ENCODE measurements around the gene CDK5RAP2.

Gene CDK5RAP2

DNA sequence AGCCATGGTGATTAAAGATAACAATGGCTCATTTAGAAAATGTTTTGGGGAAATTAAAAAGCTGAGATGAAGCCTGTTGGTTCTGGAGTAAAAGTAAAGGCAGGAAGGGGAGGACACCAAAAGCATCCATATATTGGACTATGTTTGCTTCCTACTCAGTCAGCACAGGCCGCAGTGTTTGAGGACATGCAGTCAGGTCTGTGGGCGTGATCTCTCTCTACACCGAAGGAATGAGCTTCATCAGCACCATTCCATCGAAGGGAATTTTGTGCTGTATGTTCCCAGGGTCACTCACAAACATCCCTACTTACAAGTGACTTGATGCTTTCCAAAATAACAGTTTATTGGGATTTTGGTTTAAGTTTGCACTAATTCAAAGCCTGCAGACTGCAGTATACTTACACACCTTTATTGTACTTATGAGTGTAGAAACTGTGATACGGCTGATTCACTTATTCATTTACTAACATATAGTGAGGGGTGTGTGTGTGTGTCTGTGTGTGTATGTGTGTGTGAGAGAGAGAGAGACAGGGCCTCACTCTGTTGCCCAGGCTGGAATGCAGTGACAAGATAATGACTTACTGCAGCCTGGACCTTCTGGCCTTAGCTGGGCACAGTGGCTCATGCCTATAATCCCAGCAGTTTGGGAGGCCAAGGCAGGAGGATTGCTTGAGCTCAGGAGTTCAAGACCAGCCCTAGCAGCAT is 13.4 kb upstream of the CDK5RAP2 start:
- DNase-seq (ENCODE audit: low read depth, low spot score) = no peak
- no peak overlapping the region for H3K4me3 ChIP-seq (ENCODE audit: low read length)

DNA sequence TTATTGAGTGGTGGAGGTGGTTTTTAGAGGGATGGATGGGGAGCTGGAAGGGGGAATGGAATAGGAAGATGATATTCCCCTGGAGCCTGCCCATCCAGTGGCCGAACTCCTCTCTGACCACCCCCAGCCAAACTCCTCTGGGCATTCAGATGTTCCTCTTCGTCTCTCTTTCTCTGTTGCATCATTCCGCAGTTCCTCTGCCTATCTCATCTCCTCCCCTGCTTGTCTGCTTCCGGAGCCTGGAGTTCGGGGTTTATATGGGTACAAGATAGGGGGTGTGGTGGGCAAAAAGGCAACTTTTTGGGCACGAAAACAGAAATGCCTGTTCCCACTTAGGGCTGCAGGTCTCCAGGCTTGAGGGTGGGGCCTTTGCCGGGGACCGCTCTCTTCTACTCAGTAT is 12.2 kb upstream of the CDK5RAP2 start:
- H3K4me3 ChIP-seq (ENCODE audit: low read length) = no peak overlapping the region
- no peak for DNase-seq (ENCODE audit: low read depth, low spot score)

DNA sequence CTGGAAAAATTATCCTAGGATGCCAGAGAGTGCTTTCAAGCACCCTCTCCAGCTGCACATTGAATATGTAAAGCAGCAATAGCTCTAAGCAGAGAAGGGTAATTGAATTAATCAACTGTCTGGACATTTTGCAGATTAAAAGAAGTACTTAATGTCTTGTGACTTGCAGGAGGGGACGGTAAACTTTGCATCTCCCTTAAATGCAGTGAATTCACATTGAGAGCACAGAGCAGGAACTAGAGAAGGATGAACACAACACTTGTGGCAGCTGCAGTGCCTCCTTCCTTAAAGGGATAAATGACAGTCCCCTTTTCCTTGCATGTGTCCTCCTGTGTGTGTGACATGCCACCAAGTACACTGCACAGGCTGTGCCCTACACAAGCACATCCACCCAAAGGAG is 7.4 kb upstream of the CDK5RAP2 start:
- no peak overlapping the region for H3K4me3 ChIP-seq (ENCODE audit: low read length)
- no peak for DNase-seq (ENCODE audit: low read depth, low spot score)

DNA sequence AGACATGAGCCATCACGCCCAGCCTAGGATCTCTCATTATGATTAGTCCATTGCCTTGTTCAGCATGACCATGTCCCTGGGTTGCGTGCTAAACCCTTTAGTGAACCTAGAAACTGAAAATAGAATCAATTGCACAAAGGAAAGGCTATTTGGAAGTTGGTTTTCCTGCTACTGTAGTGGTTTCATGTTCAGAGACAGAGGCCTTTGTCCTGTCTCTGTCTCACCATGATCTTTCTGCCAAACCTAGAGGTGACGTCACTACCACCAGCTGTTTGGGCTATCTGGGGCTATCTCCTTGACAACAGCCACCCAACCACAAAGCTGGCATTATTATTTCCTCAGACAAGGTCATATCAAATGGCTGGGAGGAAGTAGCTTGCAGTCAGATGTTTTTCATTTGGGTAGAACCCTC is 4.0 kb upstream of the CDK5RAP2 start:
- no peak overlapping the region for H3K4me3 ChIP-seq (ENCODE audit: low read length)
- peak; percentile 71 for DNase-seq (ENCODE audit: low read depth, low spot score)

DNA sequence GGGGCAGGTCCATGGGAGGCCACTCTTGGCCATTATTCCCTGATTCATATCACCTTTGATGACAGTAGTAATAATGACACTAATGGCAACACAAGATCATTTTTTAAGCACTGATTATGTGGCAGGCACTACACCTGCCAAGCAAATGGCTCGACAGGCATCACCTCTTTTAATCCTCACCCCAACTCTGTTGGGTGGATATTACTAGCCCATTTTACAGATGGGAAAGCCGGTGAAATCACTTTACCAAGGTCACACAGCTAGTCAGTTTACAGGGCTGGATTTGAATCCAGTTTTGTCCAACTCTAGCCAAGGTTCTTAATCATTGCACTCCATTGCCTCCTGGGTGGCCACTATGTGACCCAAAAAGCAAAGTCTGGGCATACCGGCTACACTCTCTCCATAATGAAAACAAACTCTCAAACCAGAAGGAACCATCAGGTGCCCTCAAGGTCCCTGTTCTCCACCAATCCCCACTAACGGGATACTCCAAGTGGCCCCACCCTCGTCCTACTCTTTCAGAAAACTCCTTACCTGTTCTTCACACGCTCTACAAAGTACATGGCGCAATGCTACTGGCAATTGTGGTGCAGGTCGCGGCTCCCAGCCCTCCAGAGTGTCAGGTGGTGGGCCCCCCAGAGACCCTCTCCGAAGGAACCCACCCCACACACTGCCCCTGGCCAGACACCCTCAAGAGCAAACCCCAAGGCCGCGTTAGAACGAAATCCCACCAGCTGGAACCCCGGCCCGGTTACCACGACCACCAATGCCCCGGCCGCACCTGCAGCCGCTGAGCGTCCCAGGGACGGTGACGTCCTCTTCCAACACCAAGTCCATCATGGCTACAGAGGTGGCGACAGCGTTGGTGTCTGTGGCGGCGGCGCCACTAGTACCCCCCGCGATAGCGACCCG is 572 bp downstream of the CDK5RAP2 start:
- DNase-seq (ENCODE audit: low read depth, low spot score) = no peak
- peak overlapping the region; percentile 98 for H3K4me3 ChIP-seq (ENCODE audit: low read length)

DNA sequence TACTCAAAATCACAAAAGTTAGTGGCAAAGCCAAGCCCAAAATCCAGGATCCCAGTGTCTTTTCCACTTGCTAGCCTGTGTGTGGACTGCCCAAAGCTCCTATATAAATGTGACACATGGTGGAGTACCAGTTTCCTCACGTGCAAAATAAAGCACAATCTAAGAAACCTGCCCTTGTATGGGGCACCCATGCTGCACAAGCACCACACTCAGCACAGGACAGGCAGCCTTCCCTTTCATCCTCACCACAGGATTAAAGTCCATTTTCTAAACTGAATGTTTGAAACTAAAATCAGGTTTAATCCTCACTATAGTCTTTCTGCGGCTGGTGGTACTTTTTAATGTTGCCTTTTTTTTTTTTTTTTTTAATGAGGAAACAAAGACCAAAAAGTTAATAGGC is 5.5 kb downstream of the CDK5RAP2 start:
- no peak overlapping the region for H3K4me3 ChIP-seq (ENCODE audit: low read length)
- DNase-seq (ENCODE audit: low read depth, low spot score) = no peak

DNA sequence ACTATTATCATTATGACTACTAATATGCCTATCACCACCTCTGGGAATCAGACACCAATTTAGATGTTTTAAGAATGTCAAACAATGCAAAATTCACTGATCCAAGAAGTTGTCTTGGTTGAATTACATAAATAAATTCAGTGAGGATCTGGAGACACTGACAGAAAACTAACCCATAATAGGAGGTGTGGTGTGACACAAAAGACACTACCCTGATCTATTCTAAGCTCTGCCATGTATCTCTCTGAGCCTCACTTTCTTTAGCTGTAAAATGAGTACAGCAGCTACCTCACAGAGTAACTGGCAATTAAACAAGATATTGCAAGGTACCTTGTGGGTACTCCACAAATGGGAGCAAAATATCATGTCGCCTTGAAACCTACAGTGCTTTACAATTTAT is 7.5 kb downstream of the CDK5RAP2 start:
- H3K4me3 ChIP-seq (ENCODE audit: low read length) = no peak overlapping the region
- no peak for DNase-seq (ENCODE audit: low read depth, low spot score)

DNA sequence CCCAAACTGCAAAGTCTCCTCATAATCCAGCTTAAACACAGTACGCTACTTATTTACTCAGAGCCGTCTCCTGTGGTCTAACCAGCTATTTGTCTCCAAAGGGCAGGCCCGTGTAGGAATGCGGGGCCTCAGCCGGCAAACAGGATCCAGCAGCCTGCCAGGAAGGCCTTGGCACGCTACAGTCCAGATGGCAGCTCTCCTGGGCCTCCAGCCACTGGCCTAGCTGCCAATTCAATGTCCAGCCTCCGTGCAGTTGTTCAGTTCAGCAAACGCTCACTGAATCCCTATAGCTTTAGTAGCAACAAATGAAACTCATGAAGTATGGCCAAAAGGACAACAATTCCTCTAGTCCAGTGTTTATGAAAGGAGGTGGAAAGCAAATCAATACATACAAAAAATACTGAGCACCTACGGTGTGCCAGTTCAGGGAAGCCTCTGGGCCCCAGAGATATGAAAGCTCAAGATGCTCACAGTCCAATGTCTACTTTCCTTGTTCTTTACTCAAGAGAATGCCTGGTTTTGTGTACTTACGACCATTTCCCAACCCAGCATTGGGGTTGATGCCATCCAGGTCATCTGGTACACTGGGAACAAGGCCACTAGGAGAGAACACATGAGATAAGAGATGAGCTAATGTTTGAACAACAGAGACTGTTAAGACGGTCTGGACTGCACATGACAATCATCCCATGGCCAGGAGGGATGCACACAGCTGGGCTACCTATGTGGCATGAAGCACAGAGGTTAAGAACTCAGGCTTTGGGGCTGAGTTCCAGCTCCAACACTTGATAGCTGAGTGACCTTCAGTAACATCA is 8.3 kb downstream of the CDK5RAP2 start:
- no peak for DNase-seq (ENCODE audit: low read depth, low spot score)
- H3K4me3 ChIP-seq (ENCODE audit: low read length) = no peak overlapping the region

DNA sequence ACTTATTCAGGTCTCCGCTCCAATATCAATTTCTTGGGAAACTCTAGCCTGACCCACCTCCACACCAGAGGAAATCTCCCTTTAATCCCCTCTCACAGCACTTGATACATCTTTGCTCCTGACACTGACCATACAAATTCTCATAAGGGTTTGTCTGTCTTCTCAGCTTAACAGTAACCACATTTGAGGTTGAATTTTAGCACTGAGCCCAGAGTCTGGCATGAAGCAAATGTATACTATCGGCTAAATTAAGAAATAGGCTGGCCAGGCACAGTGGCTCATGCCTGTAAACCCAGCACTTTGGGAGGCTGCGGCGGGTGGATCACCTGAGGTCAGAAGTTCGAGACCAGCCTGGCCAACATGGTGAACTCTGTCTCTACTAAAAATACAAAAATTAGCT is 9.7 kb downstream of the CDK5RAP2 start:
- no peak for DNase-seq (ENCODE audit: low read depth, low spot score)
- H3K4me3 ChIP-seq (ENCODE audit: low read length) = no peak overlapping the region

DNA sequence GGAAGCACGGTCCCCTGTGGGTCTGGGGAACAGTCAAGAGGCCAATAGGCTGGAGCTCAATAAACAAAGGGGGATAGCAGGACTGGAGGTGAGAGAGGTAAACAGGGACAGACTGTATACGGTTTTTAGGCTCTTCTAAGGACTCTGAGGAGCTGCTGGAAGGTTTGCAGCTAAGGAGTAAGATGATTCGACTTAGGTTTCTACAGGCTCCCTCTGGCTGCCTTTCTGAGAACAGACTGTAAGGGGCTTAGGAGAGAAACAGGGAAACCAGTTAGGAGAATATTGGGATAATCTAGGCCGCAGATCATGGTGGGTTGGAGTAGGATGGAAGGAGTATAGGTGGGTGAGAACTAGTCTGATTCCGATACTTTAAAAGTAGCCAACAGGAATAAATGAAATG is 10.4 kb downstream of the CDK5RAP2 start:
- H3K4me3 ChIP-seq (ENCODE audit: low read length) = no peak overlapping the region
- DNase-seq (ENCODE audit: low read depth, low spot score) = no peak

DNA sequence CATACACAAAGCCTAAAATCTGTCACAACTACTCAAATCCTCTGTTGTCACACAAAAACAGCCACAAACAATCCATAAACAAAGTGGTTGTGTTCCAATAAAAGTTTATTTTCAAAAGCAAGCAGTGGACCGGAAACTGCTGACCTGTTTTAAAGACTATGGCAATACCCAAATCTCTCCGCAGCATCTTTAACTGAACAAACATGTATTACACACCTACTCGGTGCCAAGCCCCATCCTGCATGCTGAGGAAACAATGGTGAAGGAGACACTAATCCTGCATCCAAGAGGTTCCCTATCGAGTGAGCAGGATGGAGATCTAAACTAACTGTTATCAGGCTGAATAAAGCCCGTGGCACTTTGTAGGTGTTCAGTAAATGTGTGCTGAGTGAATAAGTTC is 11.2 kb downstream of the CDK5RAP2 start:
- DNase-seq (ENCODE audit: low read depth, low spot score) = no peak
- no peak overlapping the region for H3K4me3 ChIP-seq (ENCODE audit: low read length)

DNA sequence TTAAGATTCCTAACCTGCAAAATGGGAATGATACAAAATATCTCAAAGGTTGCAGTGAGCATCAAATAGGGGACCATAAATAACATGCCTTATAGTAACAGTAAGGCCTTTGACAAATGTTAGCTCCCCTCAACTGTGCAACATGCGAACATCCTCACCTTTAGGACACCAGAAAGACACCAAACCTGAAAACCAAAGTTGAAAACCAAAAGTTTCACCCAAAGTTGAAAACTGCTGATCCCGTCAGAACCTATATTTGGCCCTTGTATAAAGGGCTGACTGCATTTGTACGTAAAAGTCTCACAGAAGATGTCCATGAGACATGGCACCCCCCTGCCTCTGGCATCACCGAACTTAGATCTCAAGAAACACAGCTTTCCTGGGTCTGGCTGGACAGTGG is 12.1 kb downstream of the CDK5RAP2 start:
- no peak overlapping the region for H3K4me3 ChIP-seq (ENCODE audit: low read length)
- DNase-seq (ENCODE audit: low read depth, low spot score) = no peak

DNA sequence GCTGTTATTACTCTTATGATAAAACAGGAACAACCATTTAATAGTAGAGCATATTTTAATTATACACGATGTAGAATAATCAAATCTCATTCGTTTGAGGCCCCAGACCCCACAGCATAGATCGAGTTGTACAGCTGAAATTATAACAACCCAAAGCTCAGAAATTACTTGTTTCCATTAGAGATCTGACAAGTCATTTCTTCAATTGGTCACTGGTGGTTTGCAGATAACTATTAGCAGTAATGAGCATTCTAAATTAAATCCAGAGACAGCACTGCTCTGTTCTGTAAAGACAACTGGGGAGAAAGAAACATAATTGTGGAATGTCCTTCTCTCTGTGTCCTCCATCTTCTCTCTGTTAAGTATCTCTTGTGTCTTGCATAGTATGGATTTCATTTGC is 12.9 kb downstream of the CDK5RAP2 start:
- no peak overlapping the region for H3K4me3 ChIP-seq (ENCODE audit: low read length)
- no peak for DNase-seq (ENCODE audit: low read depth, low spot score)

DNA sequence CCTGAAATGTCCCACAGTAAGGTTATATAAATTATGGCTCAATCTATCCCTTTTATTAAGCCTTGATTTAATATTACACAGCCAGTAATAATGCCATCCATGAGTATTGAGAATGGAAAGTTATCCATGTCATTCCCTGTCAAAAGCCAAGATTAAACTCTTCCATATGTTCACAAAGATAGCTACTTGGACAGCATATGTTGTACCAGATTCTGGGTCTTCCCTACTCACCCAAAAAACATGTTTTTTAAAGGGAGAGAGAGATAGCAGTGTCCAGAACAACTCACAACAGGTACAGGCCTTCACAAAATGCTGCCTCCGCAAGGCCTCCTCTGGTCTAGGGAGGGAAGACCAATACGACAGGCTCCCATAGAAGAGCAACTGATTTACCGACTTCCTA is 15.4 kb downstream of the CDK5RAP2 start:
- no peak for DNase-seq (ENCODE audit: low read depth, low spot score)
- no peak overlapping the region for H3K4me3 ChIP-seq (ENCODE audit: low read length)

DNA sequence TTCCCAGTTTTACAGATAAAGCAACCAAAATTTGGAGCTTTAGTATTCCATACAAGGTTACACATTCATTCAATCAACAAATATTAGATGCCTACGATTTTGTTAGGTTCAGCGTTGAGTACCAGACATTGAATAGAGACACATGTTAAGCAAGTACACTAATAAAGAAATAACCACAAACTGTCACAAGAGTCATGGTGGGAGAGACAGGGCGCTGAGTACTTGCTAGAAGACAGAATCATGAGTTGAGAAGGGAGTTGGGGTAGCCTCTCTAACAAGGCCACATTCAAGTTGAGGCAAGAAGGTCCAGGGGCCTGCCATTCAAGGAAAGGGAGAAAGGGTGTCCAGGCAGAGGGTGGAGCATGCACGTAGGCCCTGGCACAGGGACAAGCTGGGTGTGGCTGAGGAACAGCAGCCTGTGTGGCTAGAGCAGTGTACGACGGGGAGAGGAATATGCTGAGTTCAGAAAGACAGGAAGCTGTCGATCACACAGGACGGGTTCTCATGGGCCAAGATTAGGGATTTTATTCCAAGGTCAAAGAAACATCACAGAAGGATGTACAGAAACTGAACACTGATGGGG is 17.0 kb downstream of the CDK5RAP2 start:
- H3K4me3 ChIP-seq (ENCODE audit: low read length) = no peak overlapping the region
- no peak for DNase-seq (ENCODE audit: low read depth, low spot score)

DNA sequence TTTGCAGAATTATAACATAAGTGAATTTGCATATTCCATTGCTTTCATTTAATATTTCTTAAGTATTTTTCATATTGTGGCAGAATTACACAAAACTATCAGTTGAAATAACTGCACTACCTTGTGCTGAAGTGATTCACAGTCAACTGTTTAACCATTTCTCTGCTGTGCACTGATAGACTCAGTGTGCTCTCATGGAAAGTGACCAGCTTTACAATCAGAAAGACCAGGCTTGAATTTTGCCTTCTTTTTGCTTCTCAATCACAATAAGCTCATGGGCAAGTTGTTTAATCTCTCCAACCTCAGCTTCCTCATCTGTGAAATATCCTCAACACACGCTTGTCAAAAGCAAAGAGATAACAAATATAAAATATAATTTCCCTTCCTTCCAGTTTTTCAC is 18.3 kb downstream of the CDK5RAP2 start:
- H3K4me3 ChIP-seq (ENCODE audit: low read length) = no peak overlapping the region
- DNase-seq (ENCODE audit: low read depth, low spot score) = no peak

DNA sequence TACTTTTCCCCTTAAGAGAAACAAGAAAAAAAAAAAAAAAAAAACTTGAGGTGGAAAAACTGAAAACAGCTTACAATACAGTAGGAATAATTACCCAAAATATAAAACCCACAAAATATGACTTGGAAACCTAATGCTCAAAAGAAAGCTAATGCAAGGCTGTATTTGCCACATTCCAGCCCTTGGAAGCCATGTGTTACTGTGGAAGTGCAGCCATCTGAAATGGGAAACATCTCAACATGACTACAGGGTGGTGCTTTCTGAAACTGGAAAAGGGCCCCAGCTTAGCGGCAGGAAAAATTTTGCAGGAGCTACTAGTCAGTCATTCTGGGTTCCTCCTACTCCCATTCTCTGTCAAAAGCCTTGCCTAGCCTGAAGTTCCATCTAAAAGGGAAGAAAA is 20.4 kb downstream of the CDK5RAP2 start:
- no peak overlapping the region for H3K4me3 ChIP-seq (ENCODE audit: low read length)
- DNase-seq (ENCODE audit: low read depth, low spot score) = no peak

DNA sequence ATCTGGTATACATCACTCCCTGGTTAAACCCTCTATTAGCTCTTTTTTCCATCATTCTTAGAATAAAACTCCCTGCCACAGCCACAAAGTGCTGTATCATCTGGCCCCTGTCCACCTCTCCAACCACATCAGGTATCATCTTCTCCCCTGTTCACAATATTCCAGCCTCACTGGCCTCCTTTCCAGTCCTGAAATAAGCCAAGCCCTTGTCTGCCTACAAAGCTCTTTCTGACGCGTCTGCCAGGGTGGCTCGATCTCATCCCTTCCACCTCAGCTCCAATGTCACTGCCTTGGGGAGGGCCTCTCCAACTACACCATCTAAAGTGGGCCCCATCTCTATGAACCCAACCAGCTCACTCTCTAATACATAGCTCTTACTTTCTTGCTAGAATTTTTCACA is 21.5 kb downstream of the CDK5RAP2 start:
- H3K4me3 ChIP-seq (ENCODE audit: low read length) = no peak overlapping the region
- no peak for DNase-seq (ENCODE audit: low read depth, low spot score)

DNA sequence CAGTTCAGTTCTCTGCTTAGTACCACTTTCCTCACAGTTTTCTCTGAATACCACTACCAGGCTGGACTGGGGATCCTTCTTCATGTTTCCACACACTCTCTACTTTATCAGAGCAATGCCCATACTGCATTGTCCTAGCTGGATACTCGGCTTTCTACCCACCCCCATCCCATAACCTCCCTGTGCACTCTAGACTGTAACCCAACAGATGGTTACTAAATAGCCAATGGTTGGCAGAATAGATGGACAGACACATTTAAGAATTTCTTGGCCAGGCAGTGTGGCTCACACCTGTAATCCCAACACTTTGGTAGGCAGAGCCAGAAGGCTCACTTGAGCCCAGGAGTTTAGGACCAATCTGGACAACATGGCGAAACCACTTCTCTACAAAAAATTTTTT is 22.8 kb downstream of the CDK5RAP2 start:
- H3K4me3 ChIP-seq (ENCODE audit: low read length) = no peak overlapping the region

DNA sequence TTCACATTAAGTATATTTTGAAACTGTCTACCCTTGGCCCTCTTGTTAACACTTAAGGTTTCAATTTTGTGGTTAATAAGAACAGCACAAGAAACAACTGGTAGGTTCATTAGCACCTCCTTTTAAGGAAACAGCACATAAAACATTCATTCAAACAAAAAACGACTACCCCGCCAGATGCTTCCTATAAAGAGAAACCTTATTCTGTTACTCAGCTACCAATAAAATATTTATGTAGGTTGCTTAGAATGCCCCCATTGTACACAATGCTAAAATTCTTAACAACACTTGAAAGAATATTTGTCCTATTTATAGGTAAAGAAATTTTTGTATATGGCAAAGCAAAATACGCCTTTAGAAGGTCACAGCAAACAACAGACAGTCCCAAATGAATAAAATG is 23.2 kb downstream of the CDK5RAP2 start:
- no peak for DNase-seq (ENCODE audit: low read depth, low spot score)
- H3K4me3 ChIP-seq (ENCODE audit: low read length) = no peak overlapping the region

More for the DNA sequence above, 22.8 kb downstream of the CDK5RAP2 start:
- DNase-seq (ENCODE audit: low read depth, low spot score) = no peak

Data from Jurkat, Clone E6-1 (cell line).